Immature natural killer cell (primary cell): ENCODE results near the gene ATRAID. TPM values are rescaled to one million over a fixed set of nuclear protein-coding genes. Genes with fewer than 3 reads are reported as not detected.

Source experiments
- DNase-seq, 3 donors: peaks; one replicate each; pipeline ENCODE4 v3.0.0; 2022; ENCODE audit warnings: mixed read lengths in 1 of 3
- H3K27ac Mint-ChIP-seq, 6 donors: one replicate each; pipeline ENCODE4 v1.8.0; 2020; ENCODE audit warnings: mixed read lengths in 6 of 6, mild to moderate bottlenecking in 5 of 6, inconsistent platforms in 4 of 6, moderate library complexity in 3 of 6
- H3K27me3 Mint-ChIP-seq, 3 donors: one replicate each; pipeline ENCODE4 v1.8.0; 2020 to 2021; ENCODE audit warnings: low read depth in 3 of 3, mild to moderate bottlenecking in 3 of 3, mixed read lengths in 3 of 3, moderate library complexity in 3 of 3, inconsistent platforms in 1 of 3
- H3K36me3 Mint-ChIP-seq, 3 donors: one replicate each; pipeline ENCODE4 v1.8.0; 2020; ENCODE audit warnings: mixed read lengths in 3 of 3, inconsistent platforms in 2 of 3, mild to moderate bottlenecking in 2 of 3
- H3K4me1 Mint-ChIP-seq, 2 donors: one replicate each; pipeline ENCODE4 v1.8.0; 2020; ENCODE audit warnings: inconsistent platforms in 2 of 2, mild to moderate bottlenecking in 2 of 2, mixed read lengths in 2 of 2, moderate library complexity in 1 of 2
- H3K4me3 Mint-ChIP-seq, 5 donors: one replicate each; pipeline ENCODE4 v1.8.0; 2020; ENCODE audit warnings: mild to moderate bottlenecking in 5 of 5, mixed read lengths in 5 of 5, inconsistent platforms in 3 of 5, moderate library complexity in 3 of 5
- H3K9me3 Mint-ChIP-seq, 6 donors: one replicate each; pipeline ENCODE4 v1.8.0; 2020; ENCODE audit warnings: mild to moderate bottlenecking in 6 of 6, mixed read lengths in 6 of 6, inconsistent platforms in 4 of 6, moderate library complexity in 3 of 6
- polyA plus RNA-seq, 3 donors: library from polyadenylated mRNA; unstranded; fragments of 300-500 nt; fragmentation: Illumina TruSeq; gene quantifications; one replicate each; pipeline ENCODE4 v1.2.3, GENCODE V29; 2021

Gene ATRAID
- polyA plus RNA-seq, 3 donors from 2014 or later = 264 to 391 (median 388) TPM

- DNase-seq = no peak
- H3K4me1 Mint-ChIP-seq = peaks cover 11 to 14% of the 10 kb centered on the region in 2 donors
- no peak overlapping the region for H3K27ac Mint-ChIP-seq
- no peaks in the 10 kb centered on the region for H3K36me3 Mint-ChIP-seq
- H3K4me3 Mint-ChIP-seq = no peak overlapping the region
- peaks cover 21 to 29% (median 29%) of the 10 kb centered on the region in 3 donors for H3K27me3 Mint-ChIP-seq
- H3K9me3 Mint-ChIP-seq = peaks cover 0 to 4% (median 0%) of the 10 kb centered on the region in 6 donors
Observed at GRCh38 chr2:27256855-27257454, 45.1 kb downstream of the ATRAID start.

DNA sequence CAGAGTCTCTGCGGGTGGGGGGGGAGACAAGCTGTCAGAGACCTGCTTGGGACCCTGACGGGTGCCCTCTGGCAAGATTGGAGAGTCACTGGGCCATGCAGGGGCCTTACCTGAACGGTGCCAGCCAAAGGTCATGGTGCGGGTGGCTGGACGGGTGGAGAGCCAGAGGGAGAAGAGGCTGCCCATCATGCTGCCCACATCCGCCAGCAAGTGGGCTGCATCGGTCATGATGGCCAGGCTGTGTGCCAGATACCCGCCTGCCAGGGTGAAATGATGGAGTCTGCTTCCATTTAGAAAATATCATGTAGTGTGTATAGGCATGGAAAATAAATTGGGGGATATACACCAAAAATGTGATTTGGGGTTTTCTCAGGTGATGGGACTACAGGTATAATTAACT is 46.2 kb downstream of the ATRAID start:
- Mint-ChIP-seq H3K4me3 (no peak overlapping the region), H3K27me3 (peaks cover 19 to 29% (median 29%) of the 10 kb centered on the region in 3 donors), H3K27ac (no peak overlapping the region)

GRCh38 chr2:27261241-27261925 is 49.5 kb downstream of the ATRAID start:
- H3K27ac Mint-ChIP-seq = no peak overlapping the region
- H3K27me3 Mint-ChIP-seq = peaks cover 23 to 44% (median 32%) of the 10 kb centered on the region in 3 donors
- H3K36me3 Mint-ChIP-seq = no peaks in the 10 kb centered on the region
- H3K4me3 Mint-ChIP-seq = peak overlapping the region; percentile 55 to 80 (median 68)
- H3K9me3 Mint-ChIP-seq = peaks cover 0 to 4% (median 0%) of the 10 kb centered on the region in 6 donors
- no peak for DNase-seq
- peaks cover 32 to 33% of the 10 kb centered on the region in 2 donors for H3K4me1 Mint-ChIP-seq

More for the DNA sequence above, 46.2 kb downstream of the ATRAID start:
- Mint-ChIP-seq H3K9me3 (peaks cover 0 to 4% (median 0%) of the 10 kb centered on the region in 6 donors), H3K36me3 (no peaks in the 10 kb centered on the region), H3K4me1 (peaks cover 11 to 15% of the 10 kb centered on the region in 2 donors)
- no peak for DNase-seq

DNA sequence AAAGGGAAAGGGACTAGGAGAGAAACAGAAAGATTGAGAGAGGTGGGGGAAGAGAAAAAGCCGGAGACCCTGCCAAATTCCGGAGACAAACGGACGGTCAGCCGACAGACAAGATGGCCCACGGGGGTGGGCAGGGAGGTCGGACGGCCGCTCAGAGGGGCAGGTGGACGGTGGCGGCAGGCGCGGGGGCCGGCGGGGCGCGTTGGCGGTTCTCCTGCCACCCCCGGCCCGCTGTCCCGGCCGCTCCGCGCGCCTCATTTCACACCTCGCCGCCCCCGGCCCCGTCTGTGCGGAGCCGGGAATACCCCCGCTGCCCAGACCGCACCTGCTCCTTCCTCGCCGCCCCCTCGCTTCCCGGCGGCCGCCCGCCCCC is 50.1 kb downstream of the ATRAID start:
- Mint-ChIP-seq H3K27ac (no peak overlapping the region), H3K9me3 (peaks cover 0 to 4% (median 0%) of the 10 kb centered on the region in 6 donors), H3K4me1 (peaks cover 32 to 33% of the 10 kb centered on the region in 2 donors), H3K27me3 (peaks cover 23 to 42% (median 32%) of the 10 kb centered on the region in 3 donors), H3K36me3 (no peaks in the 10 kb centered on the region), H3K4me3 (peak overlapping the region; percentile 55 to 80 (median 68))
- no peak for DNase-seq

- H3K4me1 Mint-ChIP-seq = peaks cover 32 to 33% of the 10 kb centered on the region in 2 donors
- DNase-seq = peak; percentile 33 to 42 (median 38)
- H3K4me3 Mint-ChIP-seq = peak within 1 kb of the TSS; percentile 72 to 89 (median 85)
Observed at GRCh38 chr2:27262379-27263286, 50.8 kb downstream of the ATRAID start, which contains the start of gene SLC30A3. SLC30A3 (minus strand) TSS chr2:27263047; CDS start chr2:27262906, 141 bp downstream.

GRCh38 chr2:27263287-27264252 is 51.7 kb downstream of the ATRAID start:
- Mint-ChIP-seq H3K4me3 (peak overlapping the region; percentile 72 to 89 (median 85)), H3K27me3 (peaks cover 21 to 34% (median 27%) of the 10 kb centered on the region in 3 donors), H3K27ac (no peak overlapping the region), H3K36me3 (no peaks in the 10 kb centered on the region), H3K9me3 (peaks cover 0 to 4% (median 0%) of the 10 kb centered on the region in 6 donors), H3K4me1 (peaks cover 32 to 33% of the 10 kb centered on the region in 2 donors)
- DNase-seq = no peak

More at GRCh38 chr2:27262379-27263286, 50.8 kb downstream of the ATRAID start, which contains the start of gene SLC30A3:
- peaks cover 23 to 39% (median 32%) of the 10 kb centered on the region in 3 donors for H3K27me3 Mint-ChIP-seq
- H3K9me3 Mint-ChIP-seq = peaks cover 0 to 4% (median 0%) of the 10 kb centered on the region in 6 donors
- H3K36me3 Mint-ChIP-seq = no peaks in the 10 kb centered on the region
- H3K27ac Mint-ChIP-seq = no peak within 1 kb of the TSS

DNA sequence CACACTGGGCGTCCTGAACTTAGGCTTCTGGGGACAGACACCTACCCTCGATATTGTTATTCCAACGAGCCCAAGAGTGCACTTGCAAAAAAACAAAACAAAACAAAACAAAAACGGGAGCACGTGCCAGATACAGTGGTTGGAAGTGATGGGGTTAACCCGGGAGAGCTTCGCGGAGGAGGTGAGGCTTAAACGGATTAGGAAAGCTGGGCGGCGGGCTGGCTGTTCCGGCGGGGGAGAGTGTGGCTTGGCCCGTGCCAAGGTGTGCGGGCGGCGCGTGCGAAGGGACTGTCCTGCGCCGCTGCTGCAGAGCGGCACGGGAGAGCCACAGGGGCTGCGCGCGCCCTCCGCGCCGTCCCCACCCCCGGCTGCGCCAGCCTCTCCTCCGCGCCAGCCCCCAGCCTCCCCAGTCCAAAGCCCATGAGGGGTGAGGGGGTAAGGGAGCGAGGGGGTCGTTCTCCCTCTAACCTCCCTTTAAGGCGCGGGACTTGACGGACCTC is 52.5 kb downstream of the ATRAID start:
- Mint-ChIP-seq H3K36me3 (no peaks in the 10 kb centered on the region), H3K9me3 (peaks cover 0 to 4% (median 0%) of the 10 kb centered on the region in 6 donors), H3K4me1 (peaks cover 32 to 33% of the 10 kb centered on the region in 2 donors), H3K27ac (peak overlapping the region in 1 of 6 donors; percentile 68), H3K27me3 (peaks cover 21 to 34% (median 24%) of the 10 kb centered on the region in 3 donors), H3K4me3 (peak overlapping the region; percentile 49 to 89 (median 85))
- no peak for DNase-seq

DNA sequence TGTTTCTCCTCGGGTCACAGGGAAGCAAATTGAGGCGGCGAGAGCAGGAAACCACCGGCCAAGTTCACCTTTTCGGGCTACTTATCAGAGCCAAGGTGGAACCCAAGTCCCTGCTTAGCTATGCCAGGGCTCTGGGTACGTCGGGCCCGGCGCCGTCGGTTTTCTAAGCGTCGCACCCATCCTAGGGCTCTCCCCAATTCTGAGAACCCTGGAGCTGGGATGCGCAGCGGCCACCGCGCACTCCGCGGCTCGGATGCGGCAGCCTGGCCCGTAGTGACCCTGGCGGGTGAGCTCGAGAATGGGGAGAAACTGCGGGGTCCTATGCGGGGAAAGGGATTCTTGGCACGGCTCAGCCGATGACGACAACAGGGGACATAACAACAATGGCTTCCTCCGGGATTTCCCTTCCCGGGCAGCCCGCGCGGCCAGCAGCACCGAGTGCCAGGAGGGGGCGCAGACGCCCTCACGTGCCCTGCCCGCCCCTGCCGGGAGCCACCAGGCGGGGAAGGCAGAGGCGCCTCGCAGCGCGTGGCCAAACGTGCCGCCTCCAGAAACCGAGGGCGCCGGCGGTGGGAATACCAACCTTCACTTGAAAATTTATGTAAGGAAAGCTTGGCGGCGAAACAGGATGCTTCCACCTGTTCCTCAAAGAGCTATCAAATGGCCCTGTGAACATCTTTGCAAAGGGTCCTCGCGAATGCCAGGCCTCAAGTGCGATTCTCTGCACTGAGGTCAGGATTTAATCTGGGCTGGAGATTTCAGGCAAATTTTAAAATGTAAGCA is 53.1 kb downstream of the ATRAID start:
- no peaks in the 10 kb centered on the region for H3K36me3 Mint-ChIP-seq
- DNase-seq = peak in 2 of 3 donors; percentile 17 to 35
- peaks cover 0 to 4% (median 0%) of the 10 kb centered on the region in 6 donors for H3K9me3 Mint-ChIP-seq
- peaks cover 22 to 30% (median 24%) of the 10 kb centered on the region in 3 donors for H3K27me3 Mint-ChIP-seq
- peak overlapping the region; percentile 26 to 72 (median 62) for H3K4me3 Mint-ChIP-seq
- peaks cover 32 to 33% of the 10 kb centered on the region in 2 donors for H3K4me1 Mint-ChIP-seq
- H3K27ac Mint-ChIP-seq = no peak overlapping the region

- Mint-ChIP-seq H3K36me3 (no peaks in the 10 kb centered on the region), H3K27ac (no peak overlapping the region), H3K27me3 (peaks cover 19 to 27% (median 21%) of the 10 kb centered on the region in 3 donors), H3K9me3 (peaks cover 0 to 4% (median 0%) of the 10 kb centered on the region in 6 donors), H3K4me1 (peaks cover 32 to 33% of the 10 kb centered on the region in 2 donors), H3K4me3 (peak overlapping the region; percentile 23 to 70 (median 42))
- no peak for DNase-seq
Observed at GRCh38 chr2:27265536-27265870, 53.7 kb downstream of the ATRAID start.
